Pancreas (tissue), 10 donors: ENCODE data around the gene PARD3B. TPM values are rescaled to one million over a fixed set of nuclear protein-coding genes. Genes with fewer than 3 reads are reported as not detected.

ENCODE experiments used
- ATAC-seq, 4 donors: fragments of 200-7000 bp; cut with Tn5 transposase; one replicate each; pipeline versions ENCODE4 v1.8.0 to v1.9.1; 2020; ENCODE audit warnings: mild to moderate bottlenecking in 4 of 4, moderate library complexity in 4 of 4
- DNase-seq, 6 donors: peaks; one replicate each; pipeline ENCODE4 v3.0.0-alpha.2; 2020
- FAIRE-seq: peaks from 2 replicates; lab custom pipeline; 2012; peaks lifted over from hg19 to GRCh38; lab: Jason Lieb, UNC
- H3K27ac ChIP-seq, 4 donors: fragments of 200-600 bp; sonication (generic); 1 replicate in 3 of 4; 2 replicates in 1 of 4; pipeline versions ENCODE4 v1.5.0 to v1.8.0; 2020
- H3K27me3 ChIP-seq, 4 donors: fragments of 200-600 bp; one replicate each; pipeline ENCODE4 v1.8.0; 2021
- H3K36me3 ChIP-seq, 3 donors: fragments of 200-600 bp; sonication (generic) in 1 of 3; one replicate each; pipeline versions ENCODE4 v1.5.0 to v1.8.0; 2020 to 2021
- H3K4me1 ChIP-seq, 3 donors: fragments of 200-600 bp; one replicate each; pipeline ENCODE4 v1.8.0; 2021
- H3K4me3 ChIP-seq, 4 donors: fragments of 200-600 bp; sonication (generic) in 2 of 4; one replicate each; pipeline versions ENCODE4 v1.5.0 to v1.8.0; 2020 to 2021
- H3K9me3 ChIP-seq, 4 donors: fragments of 200-600 bp; one replicate each; pipeline ENCODE4 v1.8.0; 2021
- WGBS, 2 donors: extraction: QIAGEN DNeasy Blood & Tissue Kit; methylation state at CpG; one replicate each; pipeline ENCODE4 v1.1.7; 2013; 5-methylcytosine and 5-hydroxymethylcytosine counted together
- intact Hi-C, 3 donors: fragments of 100-400 bp; cut with DNase I; formaldehyde crosslinking; loops; one replicate each; pipeline versions ENCODE4 v1.11.1 to v1.14.2; 2022
- polyA plus RNA-seq, 2 donors: library from polyadenylated mRNA; stranded (reverse); fragments of 200-250 nt; gene quantifications; one replicate each; pipeline ENCODE4 v1.2.3, GENCODE V29; 2013
- total RNA-seq, 6 donors: library from RNA; stranded (reverse); fragmentation: NEBNext Ultra II Directional in 4 of 6; extraction: Animal tissue kit (Norgen Biotek cat#: 25700) in 4 of 6; gene quantifications; one replicate each; pipeline versions ENCODE4 v1.2.1 to v1.2.4, GENCODE V29; 2021 to 2023
- TF ChIP-seq, protein P1 (sequence below), 4 donors: fragments of 200-600 bp; sonication (generic) in 3 of 4; IDR thresholded peaks; one replicate each; pipeline versions ENCODE4 v1.5.0 to v1.8.0; 2021; ENCODE audit warnings: antibody characterized with exemption in 4 of 4
- donor health status: healthy with polysubstance abuse.
- donor health status: DM: no; HTN: no; CAD: no; lungs with moderate emphysema.
- donor health status: DM: no; HTN: no; CAD: no.
- donor health status: control.
- donor health status: control.
- donor health status: Bipolar disorder and iron deficiency.
- donor health status: DM: yes; HTN: yes; CAD: no.
- donor health status: DM: no; HTN: no; CAD: no.
- donor health status: DM: no; HTN: no; CAD: no.
- donor health status: DM: yes; HTN: yes; CAD: no.

The PARD3B gene
- total and polyA plus RNA-seq, 8 donors: 2.8 to 21.5 (median 12.7) TPM

DNA sequence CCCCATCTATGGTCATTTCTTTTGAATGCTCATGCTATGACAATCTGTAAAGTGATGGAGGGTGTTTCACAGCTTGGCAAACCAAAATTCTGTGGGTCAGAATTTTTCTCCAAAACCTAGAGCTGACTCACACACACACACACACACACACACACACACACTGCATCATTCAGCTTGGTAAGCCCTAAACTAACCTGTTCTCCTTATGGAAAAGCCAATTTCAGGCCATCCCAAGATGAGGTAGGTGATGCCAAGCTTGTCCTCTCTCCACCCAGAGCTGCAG lies 1092.0 kb downstream of the PARD3B start:
- H3K27ac ChIP-seq: no peak overlapping the region
- no peaks in the 10 kb centered on the region for H3K4me1 ChIP-seq
- intact Hi-C loops: no loop called here
- H3K27me3 ChIP-seq: no peaks in the 10 kb centered on the region
- FAIRE-seq (no peak), ATAC-seq (no peak), DNase-seq (no peak)
- no peaks in the 10 kb centered on the region for H3K9me3 ChIP-seq
- no peaks in the 10 kb centered on the region for H3K36me3 ChIP-seq
- TF ChIP-seq, protein P1, sequence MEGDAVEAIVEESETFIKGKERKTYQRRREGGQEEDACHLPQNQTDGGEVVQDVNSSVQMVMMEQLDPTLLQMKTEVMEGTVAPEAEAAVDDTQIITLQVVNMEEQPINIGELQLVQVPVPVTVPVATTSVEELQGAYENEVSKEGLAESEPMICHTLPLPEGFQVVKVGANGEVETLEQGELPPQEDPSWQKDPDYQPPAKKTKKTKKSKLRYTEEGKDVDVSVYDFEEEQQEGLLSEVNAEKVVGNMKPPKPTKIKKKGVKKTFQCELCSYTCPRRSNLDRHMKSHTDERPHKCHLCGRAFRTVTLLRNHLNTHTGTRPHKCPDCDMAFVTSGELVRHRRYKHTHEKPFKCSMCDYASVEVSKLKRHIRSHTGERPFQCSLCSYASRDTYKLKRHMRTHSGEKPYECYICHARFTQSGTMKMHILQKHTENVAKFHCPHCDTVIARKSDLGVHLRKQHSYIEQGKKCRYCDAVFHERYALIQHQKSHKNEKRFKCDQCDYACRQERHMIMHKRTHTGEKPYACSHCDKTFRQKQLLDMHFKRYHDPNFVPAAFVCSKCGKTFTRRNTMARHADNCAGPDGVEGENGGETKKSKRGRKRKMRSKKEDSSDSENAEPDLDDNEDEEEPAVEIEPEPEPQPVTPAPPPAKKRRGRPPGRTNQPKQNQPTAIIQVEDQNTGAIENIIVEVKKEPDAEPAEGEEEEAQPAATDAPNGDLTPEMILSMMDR (IDR thresholded peaks at IDR 0.05): no peak
- no peak overlapping the region for H3K4me3 ChIP-seq

DNA sequence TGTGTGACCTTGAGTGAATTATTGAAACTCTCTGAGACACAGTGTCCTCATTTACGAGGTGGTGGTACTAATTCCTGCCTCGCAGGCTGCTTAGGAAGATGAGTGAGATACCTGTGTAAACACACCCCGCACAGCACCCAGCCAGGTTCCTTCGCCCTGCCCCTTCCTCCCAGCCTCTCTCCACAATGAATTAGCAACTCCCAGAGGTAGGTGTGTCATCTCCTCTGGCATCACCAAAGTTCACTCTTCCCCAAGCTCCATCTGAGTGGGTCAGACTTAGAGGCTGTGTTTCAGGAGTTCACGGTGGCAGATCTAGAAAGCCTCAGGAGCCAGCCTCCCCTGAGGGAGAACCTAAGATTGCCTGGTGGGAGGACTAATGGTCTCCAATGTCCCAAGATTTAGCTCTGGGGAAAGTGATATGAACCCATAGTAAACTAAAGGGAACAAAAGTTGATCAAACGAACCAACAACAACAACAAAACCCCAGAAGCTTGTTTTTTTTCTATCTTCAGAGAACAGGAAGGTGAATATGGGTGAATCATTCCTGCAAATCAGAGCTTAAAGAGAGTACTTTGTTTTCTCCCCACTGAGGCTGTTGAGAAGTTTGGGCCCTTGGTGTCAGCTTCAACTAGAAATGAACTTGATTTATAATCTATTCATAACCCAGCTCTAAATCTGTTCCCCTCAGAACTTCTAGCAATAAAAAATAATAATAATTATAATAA lies 1092.7 kb downstream of the PARD3B start:
- H3K27ac ChIP-seq: no peak overlapping the region
- no peaks in the 10 kb centered on the region for H3K4me1 ChIP-seq
- DNase-seq (no peak), ATAC-seq (no peak), FAIRE-seq (no peak)
- H3K4me3 ChIP-seq: no peak overlapping the region
- TF ChIP-seq, protein P1 (IDR thresholded peaks at IDR 0.05): no peak
- H3K27me3 ChIP-seq: no peaks in the 10 kb centered on the region
- H3K36me3 ChIP-seq: no peaks in the 10 kb centered on the region
- intact Hi-C loops: no loop called here
- H3K9me3 ChIP-seq: no peaks in the 10 kb centered on the region
- 49 to 56% methylated on average over 6 of the region's 6 CpGs for WGBS, 2 donors

DNA sequence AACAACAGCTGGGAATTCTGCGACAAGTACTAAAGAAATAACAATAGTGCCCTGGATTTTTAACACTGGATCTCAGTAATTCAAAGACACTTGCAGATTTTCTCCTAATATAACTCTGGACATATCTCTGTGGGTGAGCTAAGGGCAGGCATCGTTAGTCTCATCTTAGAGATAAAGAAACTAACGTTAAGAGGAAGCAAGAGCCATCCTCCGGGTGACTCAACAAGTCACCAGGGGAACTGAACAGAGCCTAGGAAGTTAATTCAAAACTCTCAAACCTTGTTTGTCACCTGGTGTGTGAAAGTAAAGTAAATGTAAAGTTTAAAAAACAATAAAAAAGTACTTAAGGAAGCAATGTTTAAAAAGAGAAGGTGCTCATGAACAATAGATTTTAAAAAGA lies 1095.4 kb downstream of the PARD3B start:
- 62 to 65% methylated on average over 4 of the region's 4 CpGs for WGBS, 2 donors
- Histone ChIP-seq H3K27ac (no peak overlapping the region), H3K36me3 (no peaks in the 10 kb centered on the region), H3K9me3 (no peaks in the 10 kb centered on the region), H3K27me3 (no peaks in the 10 kb centered on the region), H3K4me3 (no peak overlapping the region), H3K4me1 (no peaks in the 10 kb centered on the region)
- TF ChIP-seq, protein P1 (IDR thresholded peaks at IDR 0.05): no peak
- intact Hi-C loops: no loop called here
- FAIRE-seq: no peak
- ATAC-seq: no peak
- no peak for DNase-seq

DNA sequence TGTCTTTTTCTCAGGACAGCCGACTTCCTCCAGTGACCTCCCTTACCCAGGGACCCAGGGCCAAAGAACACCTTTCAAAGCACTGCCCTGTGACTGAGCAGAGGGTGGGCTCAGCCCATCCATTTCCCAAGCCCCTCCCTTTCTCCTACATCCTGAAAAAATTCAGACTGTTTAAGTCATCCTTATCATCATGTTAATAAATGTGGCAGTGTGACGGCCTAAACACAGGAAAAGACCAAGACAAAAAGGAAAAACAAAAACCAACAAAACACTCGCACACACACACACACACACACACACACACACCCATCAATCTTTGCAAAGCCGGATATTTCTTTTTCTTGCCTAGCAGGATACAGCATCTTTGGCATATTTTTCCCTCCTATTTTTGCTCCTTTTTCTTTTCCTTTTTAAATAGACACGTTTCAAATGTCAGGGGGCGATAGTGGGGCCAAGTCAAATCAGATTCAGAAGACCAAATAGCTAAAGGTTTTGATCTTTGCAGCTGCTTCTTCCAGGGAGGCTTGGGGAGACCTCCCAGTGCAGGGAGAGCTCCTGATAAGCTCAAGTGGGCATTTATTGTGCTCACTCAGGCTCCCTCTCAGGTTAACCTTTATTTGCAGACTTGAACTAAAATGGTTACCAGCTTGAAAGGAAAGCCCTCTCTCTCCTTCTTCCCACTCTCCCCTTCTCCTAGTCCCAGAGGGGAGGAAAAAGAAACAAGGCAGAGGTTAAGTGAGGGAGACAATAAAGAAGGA lies 1097.5 kb downstream of the PARD3B start:
- TF ChIP-seq, protein P1 (IDR thresholded peaks at IDR 0.05): no peak
- Histone ChIP-seq H3K36me3 (no peaks in the 10 kb centered on the region), H3K27me3 (no peaks in the 10 kb centered on the region), H3K4me3 (no peak overlapping the region), H3K4me1 (no peaks in the 10 kb centered on the region), H3K27ac (no peak overlapping the region), H3K9me3 (no peaks in the 10 kb centered on the region)
- 43 to 51% methylated on average over 6 of the region's 6 CpGs for WGBS, 2 donors
- DNase-seq (no peak), ATAC-seq (no peak), FAIRE-seq (no peak)
- intact Hi-C loops: no loop called here

DNA sequence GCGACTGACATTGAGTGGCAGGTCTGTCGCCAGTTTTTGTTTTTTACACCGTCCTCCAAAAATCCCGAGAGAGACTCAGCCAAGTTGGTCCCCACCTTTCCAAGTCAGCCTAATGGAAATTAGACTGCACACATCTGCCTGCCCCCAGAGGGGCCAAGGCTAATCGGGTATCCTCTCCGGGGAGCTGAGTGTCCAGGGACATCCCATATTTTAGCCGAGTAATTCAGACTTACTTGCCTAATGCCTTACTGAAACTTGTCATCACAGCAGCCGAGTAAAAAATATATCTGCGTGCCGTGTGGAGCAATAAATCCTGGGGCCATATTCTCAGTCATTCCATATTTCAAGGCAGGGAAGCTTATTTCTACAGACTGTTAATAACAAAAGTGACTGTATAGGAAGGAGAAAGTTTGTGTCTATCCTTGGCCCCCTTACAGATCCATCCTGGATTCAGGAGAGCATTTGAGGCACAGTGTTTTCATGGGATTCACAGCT lies 1098.2 kb downstream of the PARD3B start:
- ATAC-seq (no peak), FAIRE-seq (no peak), DNase-seq (no peak)
- no peaks in the 10 kb centered on the region for H3K36me3 ChIP-seq
- no peak overlapping the region for H3K27ac ChIP-seq
- 68 to 80% methylated on average over 10 of the region's 10 CpGs for WGBS, 2 donors
- H3K4me1 ChIP-seq: no peaks in the 10 kb centered on the region
- TF ChIP-seq, protein P1 (IDR thresholded peaks at IDR 0.05): no peak
- H3K27me3 ChIP-seq: no peaks in the 10 kb centered on the region
- intact Hi-C loops: no loop called here
- no peak overlapping the region for H3K4me3 ChIP-seq
- no peaks in the 10 kb centered on the region for H3K9me3 ChIP-seq
